K562 (cell line): Measurements from ENCODE around the gene STK32C. TPM values are rescaled to one million over a fixed set of nuclear protein-coding genes. Genes with fewer than 3 reads are reported as not detected.

Experiments
- ATAC-seq: fragments of 200-7000 bp; cut with Tn5 transposase; 3 replicates; pipeline ENCODE4 v1.9.1; 2020; ENCODE audit warnings: moderate library complexity
- BruUV-seq: library from RNA; stranded (reverse); fragments of 400-500 nt; replicated peaks from 2 replicates; lab custom pipeline; 2021; lab: Mats Ljungman, UMichigan
- CTCF ChIA-PET: fragments of 300-600 bp; formaldehyde crosslinking; extraction: SDS; loops from one replicate; lab custom pipeline; 2021; ENCODE audit warnings: low intra/inter-chr PET ratio; lab: Yijun Ruan, JAX
- POLR2A ChIA-PET: fragments of 300-600, 350-650 bp; sonication (Branson Sonifier 250); formaldehyde crosslinking; extraction: SDS; loops from one replicate; lab custom pipeline; 2021; ENCODE audit warnings: antibody characterized with exemption, inconsistent platforms; lab: Yijun Ruan, JAX
- DNase-seq, 4 experiments: peaks; one replicate each; pipeline versions ENCODE4 v3.0.0 to v3.0.0-alpha.2; 2011 to 2018; ENCODE audit warnings: low spot score in 3 of 4, mixed read lengths in 3 of 4; ENCODE audit errors: extremely low read depth in 1 of 4
- FAIRE-seq: peaks from 2 replicates; lab custom pipeline; 2011; peaks lifted over from hg19 to GRCh38; lab: Jason Lieb, UNC
- H2AFZ ChIP-seq: 2 replicates; pipeline ENCODE4 v1.6.0; 2011; ENCODE audit warnings: low read depth, low read length, control low read depth, inconsistent platforms
- H3K27ac ChIP-seq: fragments of 200-600 bp; 3 replicates; pipeline ENCODE4 v1.8.0; 2011; ENCODE audit warnings: low read depth, mild to moderate bottlenecking, control low read depth, inconsistent platforms, low read length, moderate library complexity, mixed read lengths; ENCODE audit errors: extremely low read depth
- H3K27me3 ChIP-seq, 2 experiments: fragments of 300-600 bp in 1 of 2; 2 replicates in 1 of 2; 3 replicates in 1 of 2; pipeline versions ENCODE4 v1.6.0 to v1.8.0; 2011; ENCODE audit warnings: inconsistent platforms in 2 of 2, low read length in 2 of 2, mild to moderate bottlenecking in 1 of 2, mixed read lengths in 1 of 2, moderate library complexity in 1 of 2; ENCODE audit not compliant: control insufficient read depth in 2 of 2, insufficient read depth in 2 of 2
- H3K36me3 ChIP-seq: fragments of 300-600 bp; 3 replicates; pipeline ENCODE4 v1.8.0; 2011; ENCODE audit warnings: mild to moderate bottlenecking, low read length, inconsistent platforms; ENCODE audit not compliant: control insufficient read depth, insufficient read depth
- H3K4me1 ChIP-seq, 2 experiments: fragments of 200-600 bp in 1 of 2; replicated peaks in 1 of 2; 2 replicates in 1 of 2; 3 replicates in 1 of 2; pipeline versions ENCODE4 v1.5.1 to v1.8.0; 2011; ENCODE audit warnings: inconsistent platforms in 2 of 2, low read length in 2 of 2, mild to moderate bottlenecking in 1 of 2, mixed read lengths in 1 of 2, moderate library complexity in 1 of 2; ENCODE audit not compliant: control insufficient read depth in 2 of 2, insufficient read depth in 2 of 2
- H3K4me2 ChIP-seq: 2 replicates; pipeline ENCODE4 v1.6.1; 2011; ENCODE audit warnings: low read length, control low read depth, inconsistent platforms, mixed read lengths; ENCODE audit not compliant: insufficient read depth
- H3K4me3 ChIP-seq: fragments of 200-600 bp; sonication (generic), shearing (Covaris generic); 2 replicates; pipeline ENCODE4 v1.5.1; 2016; ENCODE audit warnings: control low read depth, inconsistent platforms
- H3K79me2 ChIP-seq: fragments of 200-600 bp; 3 replicates; pipeline ENCODE4 v1.8.0; 2011; ENCODE audit warnings: low read length, inconsistent platforms; ENCODE audit not compliant: control insufficient read depth, insufficient read depth
- H3K9ac ChIP-seq, 2 experiments: 2 replicates each; pipeline versions ENCODE4 v1.6.0 to v1.6.1; 2011; ENCODE audit warnings: low read depth in 2 of 2, low read length in 2 of 2, control low read depth in 1 of 2, inconsistent platforms in 1 of 2, mild to moderate bottlenecking in 1 of 2, mixed read lengths in 1 of 2; ENCODE audit not compliant: insufficient read depth in 1 of 2
- H3K9me1 ChIP-seq: one replicate; pipeline ENCODE4 v1.6.0; 2011; ENCODE audit warnings: inconsistent platforms, mild to moderate bottlenecking, low read length, moderate library complexity; ENCODE audit not compliant: control insufficient read depth, insufficient read depth
- H3K9me3 ChIP-seq: replicated peaks from 2 replicates; pipeline ENCODE4 v1.5.1; 2011; ENCODE audit warnings: low read depth, low read length, inconsistent platforms; ENCODE audit not compliant: control insufficient read depth, insufficient read depth
- H4K20me1 ChIP-seq: replicated peaks from 2 replicates; pipeline ENCODE4 v1.6.1; 2011; ENCODE audit warnings: low read length, inconsistent platforms, mixed read lengths; ENCODE audit not compliant: control insufficient read depth, insufficient read depth
- ATF1 ChIP-seq, 2 experiments: fragments of 450-650 bp in 1 of 2; IDR thresholded peaks; 2 replicates each; pipeline ENCODE4 v1.6.1; 2016; ENCODE audit warnings: missing compliant biosample characterization in 1 of 2, missing genetic modification characterization in 1 of 2
- ATF7 ChIP-seq: fragments of 450-650 bp; IDR thresholded peaks from 2 replicates; pipeline ENCODE4 v1.7.1; 2014; ENCODE audit warnings: mild to moderate bottlenecking, moderate library complexity
- CCNT2 ChIP-seq: IDR thresholded peaks from 2 replicates; pipeline ENCODE4 v1.6.1; 2011; ENCODE audit warnings: borderline replicate concordance, low read depth, mild to moderate bottlenecking, moderate library complexity, mixed read lengths, low read length; ENCODE audit not compliant: insufficient read length; ENCODE audit errors: extremely low read depth
- EHMT2 ChIP-seq: fragments of 450-650 bp; IDR thresholded peaks from 2 replicates; pipeline ENCODE4 v1.6.1; 2018; ENCODE audit warnings: antibody characterized with exemption
- FOXJ3 ChIP-seq: sonication (generic); formaldehyde crosslinking; IDR thresholded peaks from 2 replicates; pipeline ENCODE4 v1.4.0; 2020; ENCODE audit warnings: mild to moderate bottlenecking, missing genetic modification reagents
- GTF2A2 ChIP-seq: IDR thresholded peaks from 2 replicates; pipeline ENCODE4 v1.6.1; 2016; ENCODE audit warnings: mild to moderate bottlenecking, missing genetic modification characterization, missing compliant biosample characterization
- HBP1 ChIP-seq: fragments of 450-650 bp; formaldehyde crosslinking; IDR thresholded peaks from 2 replicates; pipeline ENCODE4 v1.4.0; 2022; ENCODE audit warnings: missing genetic modification characterization
- KLF6 ChIP-seq: fragments of 250-450 bp; sonication (Bioruptor Pico); IDR thresholded peaks from 2 replicates; pipeline ENCODE4 v1.4.0; 2020; ENCODE audit warnings: mild to moderate bottlenecking, moderate library complexity, borderline replicate concordance
- L3MBTL2 ChIP-seq: fragments of 450-650 bp; IDR thresholded peaks from 2 replicates; pipeline ENCODE4 v1.6.1; 2016; ENCODE audit warnings: mild to moderate bottlenecking, moderate library complexity
- MTA2 ChIP-seq: fragments of 450-650 bp; IDR thresholded peaks from 2 replicates; pipeline ENCODE4 v1.6.1; 2016; ENCODE audit warnings: low read depth
- MXD1 ChIP-seq: fragments of 250-450 bp; sonication (Bioruptor Pico); IDR thresholded peaks from 2 replicates; pipeline ENCODE4 v1.8.0; 2021; ENCODE audit warnings: borderline replicate concordance, mild to moderate bottlenecking, moderate library complexity; ENCODE audit not compliant: poor library complexity, severe bottlenecking
- PYGO2 ChIP-seq: fragments of 450-650 bp; IDR thresholded peaks from 2 replicates; pipeline ENCODE4 v1.6.1; 2016; ENCODE audit warnings: mild to moderate bottlenecking, missing genetic modification characterization, moderate library complexity, missing compliant biosample characterization
- TEAD2 ChIP-seq: fragments of 450-650 bp; IDR thresholded peaks from 2 replicates; pipeline ENCODE4 v1.6.1; 2016; ENCODE audit warnings: missing genetic modification characterization, control low read depth, missing compliant biosample characterization
- TFAP4 ChIP-seq: sonication (generic); formaldehyde crosslinking; IDR thresholded peaks from 2 replicates; pipeline ENCODE4 v1.8.0; 2022; ENCODE audit warnings: missing genetic modification reagents, mild to moderate bottlenecking, moderate library complexity, borderline replicate concordance
- WHSC1 ChIP-seq: IDR thresholded peaks from one replicate; pipeline ENCODE4 v1.6.1; 2012; ENCODE audit warnings: low read length, control low read depth, inconsistent platforms
- ZNF384 ChIP-seq: IDR thresholded peaks from 2 replicates; pipeline ENCODE4 v1.6.1; 2012; ENCODE audit warnings: low read depth, low read length, improper control_type of control experiment
- ZNF668 ChIP-seq: fragments of 250-450 bp; sonication (Bioruptor Pico); IDR thresholded peaks from 2 replicates; pipeline ENCODE4 v1.8.0; 2022; ENCODE audit warnings: mild to moderate bottlenecking, inconsistent platforms
- WGBS: fragments of 100-300 bp; shearing (Covaris generic); methylation state at CpG from one replicate; pipeline ENCODE4 v1.1.6; 2016; ENCODE audit warnings: low coverage, mixed read lengths; ENCODE audit not compliant: insufficient coverage; ENCODE audit errors: missing lambda C conversion rate; 5-methylcytosine and 5-hydroxymethylcytosine counted together
- in situ Hi-C: fragments of 300-500 bp; cut with MboI; formaldehyde crosslinking; loops from 4 replicates; pipeline ENCODE4 v1.15.0; 2018; ENCODE audit warnings: inconsistent platforms, mixed read lengths
- intact Hi-C: fragments of 100-400 bp; cut with micrococcal nuclease; formaldehyde crosslinking; loops from 2 replicates; pipeline ENCODE4 v1.14.2; 2022
- polyA plus RNA-seq, 8 experiments: library from polyadenylated mRNA; depleted of rRNA in 4 of 8; stranded (reverse) in 5 of 8; unstranded in 3 of 8; fragments of >200 nt; fragmentation: Nextera tagmentation in 2 of 8; fragmentation: Illumina TruSeq in 1 of 8; extraction: Ambion mirVana in 2 of 8; extraction: Trizol in 1 of 8; gene quantifications; 2 replicates each; pipeline versions ENCODE4 v1.2.1 to v1.2.3, GENCODE V29; 2011 to 2014; ENCODE audit warnings: inconsistent platforms in 1 of 8, missing spikeins in 1 of 8
- total RNA-seq, 7 experiments: library from RNA; depleted of rRNA in 6 of 7; stranded (reverse); fragments of >200 nt in 6 of 7; fragmentation: Illumina TruSeq in 2 of 7; extraction: Trizol in 2 of 7; gene quantifications; 2 replicates each; pipeline versions ENCODE4 v1.2.1 to v1.2.3, GENCODE V29; 2011 to 2021; ENCODE audit warnings: low replicate concordance in 1 of 7

The STK32C gene
- total and polyA plus RNA-seq, 9 of the 15 experiments (the other 6 are each of a cell fraction or from before 2014, with no cell fraction given), result 1.5 to 20.9 (median 6.5) TPM

- TF ChIP-seq KLF6 (CRISPR knock-in tag), result no peak
- no peak for TF ChIP-seq PYGO2 (tag)
- no peak for TF ChIP-seq ZNF668 (CRISPR knock-in tag)
- peak; percentile 11; the same call in 1 of the 2 replicates for TF ChIP-seq L3MBTL2
- TF ChIP-seq WHSC1, result no peak
- TF ChIP-seq GTF2A2 (tag), result no peak
These were observed 24.6 kb upstream of the STK32C start (continued) for GRCh38 chr10:132332433-132332754.

GRCh38 chr10:132331601-132332432 is 24.1 kb upstream of the STK32C start, which contains the start of gene LRRC27:
LRRC27 (plus strand) TSS chr10:132332193; CDS start chr10:132333525, 1,332 bp downstream.
- ATAC-seq (peak; percentile 75), DNase-seq (peak; percentile 97 to 100 (median 99)), FAIRE-seq (peak; percentile 74)
- 0% methylated on average over 3 of the region's 89 CpGs for WGBS
- intact Hi-C loops, result no loop called here
- ChIA-PET POLR2A (interaction anchor here (0.6 to 0.7 kb wide), 3 partner anchors 85 to 153 kb away, joined by 3 to 4 read pairs (median 3); no protein-coding TSS in a partner anchor), CTCF (no interaction called here)
- Histone ChIP-seq H3K9ac (peak within 1 kb of the TSS; percentile 95 to 97), H4K20me1 (peaks cover 13% of the 10 kb centered on the region), H3K27ac (peak within 1 kb of the TSS; percentile 98), H3K9me3 (no peaks in the 10 kb centered on the region), H3K4me1 (peaks cover 22 to 32% of the 10 kb centered on the region in 2 experiments; a peak in 4 of 5 replicates), H3K9me1 (peaks cover 5% of the 10 kb centered on the region), H3K4me2 (peak within 1 kb of the TSS; percentile 94), H3K27me3 (no peaks in the 10 kb centered on the region), H2AFZ (peak within 1 kb of the TSS; percentile 91), H3K36me3 (peaks cover 19% of the 10 kb centered on the region; the same call in 2 of the 3 replicates), H3K4me3 (peak within 1 kb of the TSS; percentile 82), H3K79me2 (peaks cover 49% of the 10 kb centered on the region)
- BruUV-seq, result no TSS peak
- in situ Hi-C loops, result no loop called here
- TF ChIP-seq CCNT2 (peak; percentile 77), TEAD2 (tag) (no peak), ZNF384 (no peak), TFAP4 (CRISPR knock-in tag) (peak; percentile 66; the same call in 1 of the 2 replicates), ATF1 (CRISPR knock-in tag; IDR thresholded peaks at IDR 0.05) (no peak), ATF1 (tag; IDR thresholded peaks at IDR 0.05) (peak; percentile 24; the same call in 1 of the 2 replicates), EHMT2 (no peak), HBP1 (CRISPR knock-in tag) (no peak), MXD1 (CRISPR knock-in tag) (no peak), FOXJ3 (CRISPR knock-in tag) (no peak), MTA2 (no peak), ATF7 (peak; percentile 48; the same call in 1 of the 2 replicates)
